ENCODE data around the gene SC5D. TPM values are rescaled to one million over a fixed set of nuclear protein-coding genes. Genes with fewer than 3 reads are reported as not detected.

SC5D gene
- total and polyA plus RNA-seq, 9 donors: 14.0 to 59.7 (median 24.7) TPM

DNA sequence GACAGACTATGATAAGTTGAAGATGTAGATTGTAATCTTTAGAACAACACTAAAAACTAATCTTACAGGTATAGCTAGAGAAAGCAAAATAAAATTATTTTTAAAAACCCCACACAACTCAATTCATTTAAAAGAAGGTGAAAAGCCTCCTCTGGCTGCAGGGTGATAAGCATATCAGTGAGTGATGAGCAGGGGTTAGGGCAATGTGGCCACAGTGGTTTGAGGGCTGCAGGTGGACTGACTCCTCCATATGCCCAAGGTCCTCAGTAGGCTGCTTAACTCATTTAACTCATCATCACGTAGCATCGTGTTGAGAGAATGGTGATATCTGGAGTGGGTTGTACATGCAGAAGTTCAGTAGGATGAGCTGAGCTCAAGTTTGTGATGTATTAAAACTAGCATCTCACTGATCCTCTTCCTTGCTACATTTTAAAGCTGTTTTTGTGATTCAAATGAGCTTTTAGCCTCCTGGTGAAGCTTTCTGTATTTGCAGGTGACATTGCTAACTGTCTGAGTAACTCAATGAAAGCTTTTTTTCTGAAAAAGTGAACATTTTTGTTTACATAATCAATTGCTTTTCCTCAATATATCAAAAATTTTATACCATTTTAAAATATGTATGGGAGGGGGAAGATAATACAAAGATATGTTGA lies 37.0 kb upstream of the SC5D start:
- no peak for DNase-seq
- TF ChIP-seq, protein P1, sequence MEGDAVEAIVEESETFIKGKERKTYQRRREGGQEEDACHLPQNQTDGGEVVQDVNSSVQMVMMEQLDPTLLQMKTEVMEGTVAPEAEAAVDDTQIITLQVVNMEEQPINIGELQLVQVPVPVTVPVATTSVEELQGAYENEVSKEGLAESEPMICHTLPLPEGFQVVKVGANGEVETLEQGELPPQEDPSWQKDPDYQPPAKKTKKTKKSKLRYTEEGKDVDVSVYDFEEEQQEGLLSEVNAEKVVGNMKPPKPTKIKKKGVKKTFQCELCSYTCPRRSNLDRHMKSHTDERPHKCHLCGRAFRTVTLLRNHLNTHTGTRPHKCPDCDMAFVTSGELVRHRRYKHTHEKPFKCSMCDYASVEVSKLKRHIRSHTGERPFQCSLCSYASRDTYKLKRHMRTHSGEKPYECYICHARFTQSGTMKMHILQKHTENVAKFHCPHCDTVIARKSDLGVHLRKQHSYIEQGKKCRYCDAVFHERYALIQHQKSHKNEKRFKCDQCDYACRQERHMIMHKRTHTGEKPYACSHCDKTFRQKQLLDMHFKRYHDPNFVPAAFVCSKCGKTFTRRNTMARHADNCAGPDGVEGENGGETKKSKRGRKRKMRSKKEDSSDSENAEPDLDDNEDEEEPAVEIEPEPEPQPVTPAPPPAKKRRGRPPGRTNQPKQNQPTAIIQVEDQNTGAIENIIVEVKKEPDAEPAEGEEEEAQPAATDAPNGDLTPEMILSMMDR (IDR thresholded peaks at IDR 0.05): no peak
- no peak overlapping the region for H3K27ac ChIP-seq
- H3K9me3 ChIP-seq: no peaks in the 10 kb centered on the region
- H3K27me3 ChIP-seq: no peaks in the 10 kb centered on the region
- WGBS, 3 donors: 53 to 87% (median 69%) methylated on average over 2 of the region's 2 CpGs
- no peaks in the 10 kb centered on the region for H3K4me1 ChIP-seq (ENCODE audit: insufficient read depth)
- H3K36me3 ChIP-seq: no peaks in the 10 kb centered on the region
- H3K4me3 ChIP-seq: no peak overlapping the region
- intact Hi-C loops (cut with DNase I): no loop called here

GRCh38 chr11:121257289-121257688 lies 35.3 kb upstream of the SC5D start:
- H3K27me3 ChIP-seq: no peaks in the 10 kb centered on the region
- no peaks in the 10 kb centered on the region for H3K9me3 ChIP-seq
- TF ChIP-seq EP300 (IDR thresholded peaks at IDR 0.05): no peak
- TF ChIP-seq, protein P1 (IDR thresholded peaks at IDR 0.05): no peak
- TF ChIP-seq POLR2A (IDR thresholded peaks at IDR 0.05): no peak
- no peak for DNase-seq
- intact Hi-C loops (cut with DNase I): no loop called here
- H3K4me1 ChIP-seq (ENCODE audit: insufficient read depth): no peaks in the 10 kb centered on the region
- no peak overlapping the region for H3K4me3 ChIP-seq
- H3K36me3 ChIP-seq: no peaks in the 10 kb centered on the region
- no peak overlapping the region for H3K27ac ChIP-seq

DNA sequence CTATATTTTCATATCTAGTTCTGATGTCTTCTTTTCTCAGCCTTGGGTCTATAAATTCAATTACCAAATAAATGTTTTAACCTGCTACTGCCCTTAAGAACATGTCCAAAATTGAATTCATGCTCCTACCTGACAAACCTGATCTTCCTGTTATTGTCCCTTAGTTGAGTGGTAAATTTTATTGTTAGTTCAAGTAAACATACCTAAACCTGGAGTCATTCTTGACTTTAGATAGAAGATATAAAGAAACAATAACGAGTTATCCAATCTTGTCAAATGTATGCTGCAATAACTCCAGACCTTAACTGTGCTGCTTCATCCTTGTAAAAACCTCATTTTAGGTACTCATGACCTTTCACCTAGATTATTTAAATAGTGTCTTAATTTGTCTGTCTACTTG lies 34.6 kb upstream of the SC5D start:
- Histone ChIP-seq H3K4me3 (no peak overlapping the region), H3K36me3 (no peaks in the 10 kb centered on the region), H3K27me3 (no peaks in the 10 kb centered on the region), H3K27ac (no peak overlapping the region), H3K4me1 (ENCODE audit: insufficient read depth) (no peaks in the 10 kb centered on the region), H3K9me3 (no peaks in the 10 kb centered on the region)
- 59 to 72% (median 65%) methylated on average over 1 of the region's 1 CpG for WGBS, 3 donors
- TF ChIP-seq EP300 (IDR thresholded peaks at IDR 0.05) (no peak), POLR2A (IDR thresholded peaks at IDR 0.05) (no peak)
- TF ChIP-seq, protein P1 (IDR thresholded peaks at IDR 0.05): no peak
- no peak for DNase-seq
- intact Hi-C loops (cut with DNase I): no loop called here

DNA sequence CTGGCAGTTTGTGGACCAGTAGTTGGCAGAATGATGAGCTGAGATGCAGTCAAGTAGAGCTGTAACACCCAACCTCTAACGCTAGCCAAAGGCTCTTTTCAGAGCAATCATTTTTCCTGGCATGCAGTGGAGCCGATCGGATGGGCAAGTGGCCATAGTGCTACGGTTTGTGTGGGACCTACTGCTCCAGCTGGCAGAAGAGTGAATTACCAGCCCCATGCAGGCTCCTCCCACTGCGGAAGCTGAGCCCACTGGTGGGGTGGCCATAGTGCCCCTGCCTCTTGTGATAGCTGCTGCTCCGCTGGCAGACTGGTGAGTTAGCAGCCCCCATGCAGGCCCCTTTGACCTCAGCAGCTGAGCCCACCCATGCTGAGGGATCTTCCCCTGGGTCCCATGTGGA lies 27.0 kb upstream of the SC5D start:
- TF ChIP-seq, protein P1 (IDR thresholded peaks at IDR 0.05): no peak
- TF ChIP-seq EP300 (IDR thresholded peaks at IDR 0.05) (no peak), POLR2A (IDR thresholded peaks at IDR 0.05) (no peak)
- Histone ChIP-seq H3K27me3 (no peaks in the 10 kb centered on the region), H3K36me3 (no peaks in the 10 kb centered on the region), H3K27ac (no peak overlapping the region), H3K9me3 (no peaks in the 10 kb centered on the region), H3K4me1 (ENCODE audit: insufficient read depth) (no peaks in the 10 kb centered on the region), H3K4me3 (no peak overlapping the region)
- no peak for DNase-seq
- 51 to 88% (median 66%) methylated on average over 6 of the region's 6 CpGs for WGBS, 3 donors
- intact Hi-C loops (cut with DNase I): no loop called here

Data from ovary (tissue), 9 donors.